ENCODE data around the gene STAG2.

DNA sequence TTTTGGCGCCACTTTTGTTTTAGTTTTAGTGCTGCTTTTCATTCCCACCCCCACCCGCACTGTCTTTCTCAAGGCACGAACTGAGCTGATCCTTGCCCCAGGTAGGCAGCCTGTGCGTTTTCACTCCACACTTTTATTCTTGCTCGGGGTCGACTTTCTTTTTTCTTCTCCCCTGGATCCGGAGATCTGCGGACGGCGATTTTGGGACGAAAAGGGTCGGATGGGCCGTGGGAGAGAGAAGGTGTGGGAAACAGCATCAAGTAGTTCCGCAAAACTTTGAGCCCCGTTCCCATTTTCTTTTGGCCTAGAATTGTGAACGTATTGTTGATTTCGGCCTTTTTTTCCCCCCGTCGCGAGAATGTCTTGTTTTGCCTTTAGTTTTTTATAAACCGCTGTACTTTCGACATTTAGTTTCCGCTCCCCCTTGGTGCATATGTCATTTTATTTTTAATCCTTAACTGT lies 531 bp downstream of the STAG2 start:
- TF ChIP-seq, protein P1, sequence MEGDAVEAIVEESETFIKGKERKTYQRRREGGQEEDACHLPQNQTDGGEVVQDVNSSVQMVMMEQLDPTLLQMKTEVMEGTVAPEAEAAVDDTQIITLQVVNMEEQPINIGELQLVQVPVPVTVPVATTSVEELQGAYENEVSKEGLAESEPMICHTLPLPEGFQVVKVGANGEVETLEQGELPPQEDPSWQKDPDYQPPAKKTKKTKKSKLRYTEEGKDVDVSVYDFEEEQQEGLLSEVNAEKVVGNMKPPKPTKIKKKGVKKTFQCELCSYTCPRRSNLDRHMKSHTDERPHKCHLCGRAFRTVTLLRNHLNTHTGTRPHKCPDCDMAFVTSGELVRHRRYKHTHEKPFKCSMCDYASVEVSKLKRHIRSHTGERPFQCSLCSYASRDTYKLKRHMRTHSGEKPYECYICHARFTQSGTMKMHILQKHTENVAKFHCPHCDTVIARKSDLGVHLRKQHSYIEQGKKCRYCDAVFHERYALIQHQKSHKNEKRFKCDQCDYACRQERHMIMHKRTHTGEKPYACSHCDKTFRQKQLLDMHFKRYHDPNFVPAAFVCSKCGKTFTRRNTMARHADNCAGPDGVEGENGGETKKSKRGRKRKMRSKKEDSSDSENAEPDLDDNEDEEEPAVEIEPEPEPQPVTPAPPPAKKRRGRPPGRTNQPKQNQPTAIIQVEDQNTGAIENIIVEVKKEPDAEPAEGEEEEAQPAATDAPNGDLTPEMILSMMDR (conservative IDR thresholded peaks at IDR 0.05 in 1 of 2, IDR thresholded peaks at IDR 0.05 in 1 of 2; ENCODE audit: low read depth in 1 of 2, low read length in 2 of 2): no peak
- no peak for TF ChIP-seq EZH2 (IDR thresholded peaks at IDR 0.05; ENCODE audit: low read length, missing control alignments)

Data from fibroblast of lung (primary cell).